Mesothelial cell of epicardium (in vitro differentiated cells): ENCODE data around the gene DDIAS. TPM values are rescaled to one million over a fixed set of nuclear protein-coding genes. Genes with fewer than 3 reads are reported as not detected.
"Not testable (repeated sequence)": the region's sequence is repeated elsewhere in the genome, so short reads cannot be mapped to it uniquely, and the experiment has no call there.

ENCODE experiments used
- DNase-seq, 2 experiments: peaks; one replicate each; pipeline ENCODE4 v3.0.0; 2021; ENCODE audit warnings: low spot score in 2 of 2; ENCODE audit not compliant: unreplicated experiment in 2 of 2
- H3K27ac Mint-ChIP-seq: 2 replicates; pipeline ENCODE4 v1.8.0; 2021; ENCODE audit warnings: mixed read lengths
- H3K27me3 Mint-ChIP-seq: 2 replicates; pipeline ENCODE4 v1.8.0; 2021; ENCODE audit warnings: low read depth, mixed read lengths
- H3K36me3 Mint-ChIP-seq: 2 replicates; pipeline ENCODE4 v1.8.0; 2021; ENCODE audit warnings: mixed read lengths
- H3K4me1 Mint-ChIP-seq: 2 replicates; pipeline ENCODE4 v1.8.0; 2021; ENCODE audit warnings: mixed read lengths
- H3K4me3 Mint-ChIP-seq: 2 replicates; pipeline ENCODE4 v1.8.0; 2021; ENCODE audit warnings: mild to moderate bottlenecking, moderate library complexity, mixed read lengths
- H3K9me3 Mint-ChIP-seq: 2 replicates; pipeline ENCODE4 v1.8.0; 2021; ENCODE audit warnings: mixed read lengths
- CTCF ChIP-seq: fragments of 200-600 bp; sonication (generic); IDR thresholded peaks from one replicate; pipeline ENCODE4 v1.5.0; 2021; ENCODE audit warnings: antibody characterized with exemption; ENCODE audit not compliant: unreplicated experiment
- total RNA-seq: library from RNA; stranded (reverse); gene quantifications from 3 replicates; pipeline ENCODE4 v1.2.1, GENCODE V29; 2021

The DDIAS gene
- total RNA-seq, 1 donor from 2014 or later, result 5.6 TPM

- no peak for DNase-seq
- TF ChIP-seq CTCF, result no peak
- no peaks in the 10 kb centered on the region for H3K27me3 Mint-ChIP-seq
- peaks cover 15% of the 10 kb centered on the region for H3K36me3 Mint-ChIP-seq
- peaks cover 10% of the 10 kb centered on the region for H3K4me1 Mint-ChIP-seq
- peak overlapping the region; percentile 76 for H3K27ac Mint-ChIP-seq
- peaks cover 17% of the 10 kb centered on the region for H3K9me3 Mint-ChIP-seq
- H3K4me3 Mint-ChIP-seq, result no peak overlapping the region
Measured at GRCh38 chr11:82909015-82909640, 7.6 kb downstream of the DDIAS start.

- not testable (repeated sequence) for DNase-seq, H3K27ac Mint-ChIP-seq, H3K4me3 Mint-ChIP-seq, H3K27me3 Mint-ChIP-seq
- Mint-ChIP-seq H3K4me1 (peaks cover 10% of the 10 kb centered on the region), H3K9me3 (peaks cover 25% of the 10 kb centered on the region), H3K36me3 (peaks cover 33% of the 10 kb centered on the region)
Measured at GRCh38 chr11:82919786-82920185, 18.2 kb downstream of the DDIAS start.

- H3K36me3 Mint-ChIP-seq, result peaks cover 33% of the 10 kb centered on the region
- H3K4me3 Mint-ChIP-seq, H3K27me3 Mint-ChIP-seq, H3K27ac Mint-ChIP-seq, DNase-seq: not testable (repeated sequence)
- peaks cover 10% of the 10 kb centered on the region for H3K4me1 Mint-ChIP-seq
- peaks cover 25% of the 10 kb centered on the region for H3K9me3 Mint-ChIP-seq
Measured at GRCh38 chr11:82920227-82920626, 18.7 kb downstream of the DDIAS start.

- Mint-ChIP-seq H3K9me3 (peaks cover 22% of the 10 kb centered on the region), H3K36me3 (peaks cover 31% of the 10 kb centered on the region), H3K4me1 (peaks cover 10% of the 10 kb centered on the region), H3K27ac (peak overlapping the region; percentile 70)
- H3K27me3 Mint-ChIP-seq, DNase-seq, H3K4me3 Mint-ChIP-seq: not testable (repeated sequence)
Measured at GRCh38 chr11:82922396-82923173, 21.0 kb downstream of the DDIAS start.

- no peak for TF ChIP-seq CTCF
- H3K9me3 Mint-ChIP-seq, result peaks cover 7% of the 10 kb centered on the region
- no peak overlapping the region for H3K4me3 Mint-ChIP-seq
- H3K27ac Mint-ChIP-seq, result no peak overlapping the region
- H3K27me3 Mint-ChIP-seq, result no peaks in the 10 kb centered on the region
- peaks cover 13% of the 10 kb centered on the region for H3K36me3 Mint-ChIP-seq
- H3K4me1 Mint-ChIP-seq, result peaks cover 12% of the 10 kb centered on the region
- no peak for DNase-seq
Measured at GRCh38 chr11:82924522-82925224, 23.1 kb downstream of the DDIAS start.

- Mint-ChIP-seq H3K27me3 (no peaks in the 10 kb centered on the region), H3K9me3 (no peaks in the 10 kb centered on the region), H3K27ac (no peak overlapping the region), H3K4me3 (no peak overlapping the region), H3K36me3 (no peaks in the 10 kb centered on the region), H3K4me1 (peaks cover 17% of the 10 kb centered on the region)
- DNase-seq, result no peak
- peak; percentile 95 for TF ChIP-seq CTCF
Measured at GRCh38 chr11:82927264-82927880, 25.8 kb downstream of the DDIAS start.
